ENCODE data around the gene PRF1.

Gene PRF1

DNA sequence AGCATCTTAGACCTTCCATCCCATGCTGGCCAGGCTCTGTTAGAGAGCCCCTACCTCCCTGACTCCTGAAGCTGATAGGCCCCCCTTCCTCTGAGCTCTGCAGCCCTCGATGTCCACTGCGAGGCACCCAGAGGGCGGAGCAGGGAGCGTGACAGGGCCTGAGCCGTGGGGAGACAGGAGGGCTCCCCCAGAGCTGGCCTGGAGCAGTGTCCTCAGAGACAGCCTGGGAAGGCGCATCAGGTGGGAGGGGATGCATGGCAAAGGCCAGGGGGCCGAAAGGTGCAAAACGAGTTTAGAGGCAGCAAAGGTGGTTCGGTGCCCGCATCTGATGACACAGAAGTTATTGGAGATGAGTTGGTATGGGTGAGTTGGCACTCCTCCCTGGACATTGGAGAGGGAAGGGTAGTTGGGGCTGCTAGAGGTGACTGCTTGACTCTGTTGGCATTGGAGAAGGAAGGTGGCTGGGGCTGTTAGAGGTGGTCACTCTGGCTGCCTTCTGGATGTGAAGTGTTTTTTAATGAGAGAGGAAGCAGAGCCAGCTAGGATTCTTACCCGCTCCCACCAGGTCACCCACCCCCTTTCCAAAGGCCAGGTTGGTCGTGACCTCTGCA, 53.1 kb downstream of the PRF1 start:
- ChIA-PET POLR2A (no interaction called here), CTCF (interaction anchor here (0.6 to 7.3 kb wide), 34 partner anchors 9 to 493 kb away, joined by 3 to 140 read pairs (median 4); no protein-coding TSS in a partner anchor)
- H3K4me3 ChIP-seq (ENCODE audit: control insufficient read depth in 1 of 7, extremely low read depth in 1 of 7, insufficient read depth in 4 of 7, low read depth in 2 of 7, low read length in 6 of 7), result no peak overlapping the region
- no peak overlapping the region for H3K27ac ChIP-seq (ENCODE audit: insufficient read depth in 1 of 2, low read depth in 1 of 2, low read length in 2 of 2, poor library complexity in 1 of 2, severe bottlenecking in 2 of 2)
- H3K4me1 ChIP-seq (ENCODE audit: control extremely low read depth in 1 of 4, control insufficient read depth in 4 of 4, insufficient read depth in 4 of 4, low read length in 3 of 4), result no peaks in the 10 kb centered on the region
- H3K27me3 ChIP-seq (replicated peaks in 2 of 5; ENCODE audit: control insufficient read depth in 4 of 5, insufficient read depth in 5 of 5, low read length in 4 of 5), result no peaks in the 10 kb centered on the region
- DNase-seq, result no peak
- peaks cover 0 to 8% (median 3%) of the 10 kb centered on the region in 4 experiments for H3K36me3 ChIP-seq (ENCODE audit: control insufficient read depth in 4 of 4, insufficient read depth in 4 of 4, low read length in 3 of 4)
- 86% methylated on average over 11 of the region's 12 CpGs for WGBS (ENCODE audit: insufficient coverage)
- H3K9me3 ChIP-seq (ENCODE audit: control extremely low read depth in 1 of 5, control insufficient read depth in 4 of 5, insufficient read depth in 2 of 5, low read depth in 1 of 5, low read length in 4 of 5), result no peaks in the 10 kb centered on the region

All from common myeloid progenitor, CD34-positive (primary cell).